ENCODE data around the gene SPRR5.

DNA sequence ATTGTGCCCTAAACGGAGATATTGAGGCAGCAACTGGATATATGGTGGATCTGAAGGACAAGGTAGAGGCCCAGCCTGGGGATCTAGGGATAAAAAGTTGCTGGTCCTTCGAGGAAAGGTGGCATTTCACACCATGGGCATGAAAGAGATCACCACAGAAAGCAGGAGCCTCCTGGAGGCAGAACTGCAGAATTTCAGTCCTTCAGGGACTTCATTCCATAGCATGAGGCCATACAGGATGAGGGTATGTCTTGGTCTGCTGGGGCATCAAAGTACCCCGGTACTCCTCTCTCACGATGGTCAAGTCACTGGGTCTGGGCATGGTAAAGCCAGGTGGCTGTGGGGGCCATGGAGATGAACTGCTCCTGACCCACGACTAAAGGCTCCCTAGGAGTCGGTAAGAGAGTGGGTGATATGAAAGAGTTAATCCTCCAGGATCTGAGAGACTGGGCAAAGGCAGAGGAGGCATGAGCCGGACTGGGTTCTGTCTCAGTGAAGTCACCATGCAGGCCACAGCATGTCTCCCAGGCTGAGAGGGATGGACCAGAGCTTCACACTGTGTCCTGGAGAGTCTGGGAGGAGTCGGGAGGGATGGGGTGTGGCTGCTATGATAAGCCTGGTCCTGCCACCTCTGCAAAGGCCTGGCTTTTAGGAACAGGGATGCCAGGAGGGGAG is 5.8 kb upstream of the SPRR5 start:
- TF ChIP-seq, protein P1, sequence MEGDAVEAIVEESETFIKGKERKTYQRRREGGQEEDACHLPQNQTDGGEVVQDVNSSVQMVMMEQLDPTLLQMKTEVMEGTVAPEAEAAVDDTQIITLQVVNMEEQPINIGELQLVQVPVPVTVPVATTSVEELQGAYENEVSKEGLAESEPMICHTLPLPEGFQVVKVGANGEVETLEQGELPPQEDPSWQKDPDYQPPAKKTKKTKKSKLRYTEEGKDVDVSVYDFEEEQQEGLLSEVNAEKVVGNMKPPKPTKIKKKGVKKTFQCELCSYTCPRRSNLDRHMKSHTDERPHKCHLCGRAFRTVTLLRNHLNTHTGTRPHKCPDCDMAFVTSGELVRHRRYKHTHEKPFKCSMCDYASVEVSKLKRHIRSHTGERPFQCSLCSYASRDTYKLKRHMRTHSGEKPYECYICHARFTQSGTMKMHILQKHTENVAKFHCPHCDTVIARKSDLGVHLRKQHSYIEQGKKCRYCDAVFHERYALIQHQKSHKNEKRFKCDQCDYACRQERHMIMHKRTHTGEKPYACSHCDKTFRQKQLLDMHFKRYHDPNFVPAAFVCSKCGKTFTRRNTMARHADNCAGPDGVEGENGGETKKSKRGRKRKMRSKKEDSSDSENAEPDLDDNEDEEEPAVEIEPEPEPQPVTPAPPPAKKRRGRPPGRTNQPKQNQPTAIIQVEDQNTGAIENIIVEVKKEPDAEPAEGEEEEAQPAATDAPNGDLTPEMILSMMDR (IDR thresholded peaks at IDR 0.05 in 2 of 3, conservative IDR thresholded peaks at IDR 0.05 in 1 of 3; ENCODE audit: insufficient read depth in 2 of 3, low read depth in 1 of 3, low read length in 3 of 3), result no peak
- TF ChIP-seq, protein P2, sequence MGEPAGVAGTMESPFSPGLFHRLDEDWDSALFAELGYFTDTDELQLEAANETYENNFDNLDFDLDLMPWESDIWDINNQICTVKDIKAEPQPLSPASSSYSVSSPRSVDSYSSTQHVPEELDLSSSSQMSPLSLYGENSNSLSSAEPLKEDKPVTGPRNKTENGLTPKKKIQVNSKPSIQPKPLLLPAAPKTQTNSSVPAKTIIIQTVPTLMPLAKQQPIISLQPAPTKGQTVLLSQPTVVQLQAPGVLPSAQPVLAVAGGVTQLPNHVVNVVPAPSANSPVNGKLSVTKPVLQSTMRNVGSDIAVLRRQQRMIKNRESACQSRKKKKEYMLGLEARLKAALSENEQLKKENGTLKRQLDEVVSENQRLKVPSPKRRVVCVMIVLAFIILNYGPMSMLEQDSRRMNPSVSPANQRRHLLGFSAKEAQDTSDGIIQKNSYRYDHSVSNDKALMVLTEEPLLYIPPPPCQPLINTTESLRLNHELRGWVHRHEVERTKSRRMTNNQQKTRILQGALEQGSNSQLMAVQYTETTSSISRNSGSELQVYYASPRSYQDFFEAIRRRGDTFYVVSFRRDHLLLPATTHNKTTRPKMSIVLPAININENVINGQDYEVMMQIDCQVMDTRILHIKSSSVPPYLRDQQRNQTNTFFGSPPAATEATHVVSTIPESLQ (CRISPR knock-in tag; IDR thresholded peaks at IDR 0.05), result no peak

Data from K562 (cell line).